ENCODE measurements around the gene CUEDC1.

The CUEDC1 gene

GRCh38 chr17:57938061-57938502 is 17.1 kb downstream of the CUEDC1 start:
- Histone ChIP-seq H3K4me3 (no peak overlapping the region), H3K27ac (peak overlapping the region; percentile 49 to 81)
- no peak for DNase-seq (ENCODE audit: low spot score)
- no peak for TF ChIP-seq CTCF (IDR thresholded peaks at IDR 0.05)

- H3K4me3 ChIP-seq = no peak overlapping the region
- no peak for TF ChIP-seq CTCF (IDR thresholded peaks at IDR 0.05)
- DNase-seq (ENCODE audit: low spot score) = no peak
- peak overlapping the region; percentile 81 to 91 for H3K27ac ChIP-seq
Observed at GRCh38 chr17:57937492-57937891, 17.7 kb downstream of the CUEDC1 start.

- DNase-seq (ENCODE audit: low spot score) = no peak
- H3K4me3 ChIP-seq = peak overlapping the region; percentile 46
- H3K27ac ChIP-seq = peak overlapping the region; percentile 81 to 91
- no peak for TF ChIP-seq CTCF (IDR thresholded peaks at IDR 0.05)
Observed at GRCh38 chr17:57935833-57936807, 19.1 kb downstream of the CUEDC1 start.

GRCh38 chr17:57931488-57932137 is 23.6 kb downstream of the CUEDC1 start:
- peak overlapping the region in 1 of 2 donors; percentile 39 for H3K27ac ChIP-seq
- no peak for TF ChIP-seq CTCF (IDR thresholded peaks at IDR 0.05)
- no peak for DNase-seq (ENCODE audit: low spot score)
- no peak overlapping the region for H3K4me3 ChIP-seq

- no peak overlapping the region for H3K27ac ChIP-seq
- no peak for TF ChIP-seq CTCF (IDR thresholded peaks at IDR 0.05)
- no peak overlapping the region for H3K4me3 ChIP-seq
- DNase-seq (ENCODE audit: low spot score) = no peak
Observed at GRCh38 chr17:57930239-57930638, 25.0 kb downstream of the CUEDC1 start.

GRCh38 chr17:57929386-57929785 is 25.8 kb downstream of the CUEDC1 start:
- no peak for DNase-seq (ENCODE audit: low spot score)
- peak overlapping the region in 1 of 2 donors; percentile 66 for H3K27ac ChIP-seq
- no peak for TF ChIP-seq CTCF (IDR thresholded peaks at IDR 0.05)
- H3K4me3 ChIP-seq = no peak overlapping the region
